ENCODE results near the gene PGAM5. TPM values are rescaled to one million over a fixed set of nuclear protein-coding genes. Genes with fewer than 3 reads are reported as not detected.

The PGAM5 gene
- total RNA-seq, 1 donor from 2014 or later, result 29.1 TPM

- Mint-ChIP-seq H3K4me3 (ENCODE audit: unreplicated experiment) (no peak overlapping the region), H3K27me3 (ENCODE audit: unreplicated experiment) (peaks cover 6% of the 10 kb centered on the region), H3K27ac (ENCODE audit: unreplicated experiment) (peak overlapping the region; percentile 39), H3K9me3 (ENCODE audit: unreplicated experiment) (peaks cover 5% of the 10 kb centered on the region), H3K36me3 (ENCODE audit: unreplicated experiment) (peaks cover 40% of the 10 kb centered on the region), H3K4me1 (ENCODE audit: low read depth, unreplicated experiment) (peaks cover 13% of the 10 kb centered on the region)
- DNase-seq, result no peak
- no peak for TF ChIP-seq CTCF (IDR thresholded peaks at IDR 0.05; ENCODE audit: partially characterized antibody, unreplicated experiment)
Measured at GRCh38 chr12:132729541-132730320, 19.1 kb downstream of the PGAM5 start.

GRCh38 chr12:132730353-132730752 is 19.7 kb downstream of the PGAM5 start:
- Mint-ChIP-seq H3K4me1 (ENCODE audit: low read depth, unreplicated experiment) (peaks cover 9% of the 10 kb centered on the region), H3K27me3 (ENCODE audit: unreplicated experiment) (peaks cover 6% of the 10 kb centered on the region), H3K27ac (ENCODE audit: unreplicated experiment) (peak overlapping the region; percentile 39), H3K4me3 (ENCODE audit: unreplicated experiment) (no peak overlapping the region), H3K9me3 (ENCODE audit: unreplicated experiment) (peaks cover 5% of the 10 kb centered on the region), H3K36me3 (ENCODE audit: unreplicated experiment) (peaks cover 36% of the 10 kb centered on the region)
- no peak for TF ChIP-seq CTCF (IDR thresholded peaks at IDR 0.05; ENCODE audit: partially characterized antibody, unreplicated experiment)
- no peak for DNase-seq

GRCh38 chr12:132731574-132731973 is 20.9 kb downstream of the PGAM5 start:
- Mint-ChIP-seq H3K9me3 (ENCODE audit: unreplicated experiment) (peaks cover 5% of the 10 kb centered on the region), H3K27me3 (ENCODE audit: unreplicated experiment) (peaks cover 7% of the 10 kb centered on the region), H3K27ac (ENCODE audit: unreplicated experiment) (no peak overlapping the region), H3K4me1 (ENCODE audit: low read depth, unreplicated experiment) (peaks cover 4% of the 10 kb centered on the region), H3K36me3 (ENCODE audit: unreplicated experiment) (peaks cover 34% of the 10 kb centered on the region), H3K4me3 (ENCODE audit: unreplicated experiment) (peak overlapping the region; percentile 23)
- TF ChIP-seq CTCF (IDR thresholded peaks at IDR 0.05; ENCODE audit: partially characterized antibody, unreplicated experiment), result no peak
- no peak for DNase-seq

- no peak overlapping the region for H3K4me3 Mint-ChIP-seq (ENCODE audit: unreplicated experiment)
- no peak for DNase-seq
- peaks cover 30% of the 10 kb centered on the region for H3K36me3 Mint-ChIP-seq (ENCODE audit: unreplicated experiment)
- peaks cover 4% of the 10 kb centered on the region for H3K4me1 Mint-ChIP-seq (ENCODE audit: low read depth, unreplicated experiment)
- peaks cover 5% of the 10 kb centered on the region for H3K9me3 Mint-ChIP-seq (ENCODE audit: unreplicated experiment)
- no peak for TF ChIP-seq CTCF (IDR thresholded peaks at IDR 0.05; ENCODE audit: partially characterized antibody, unreplicated experiment)
- no peak overlapping the region for H3K27ac Mint-ChIP-seq (ENCODE audit: unreplicated experiment)
- H3K27me3 Mint-ChIP-seq (ENCODE audit: unreplicated experiment), result peaks cover 7% of the 10 kb centered on the region
Measured at GRCh38 chr12:132734206-132734605, 23.6 kb downstream of the PGAM5 start.

GRCh38 chr12:132735496-132735895 is 24.9 kb downstream of the PGAM5 start:
- H3K9me3 Mint-ChIP-seq (ENCODE audit: unreplicated experiment), result peaks cover 5% of the 10 kb centered on the region
- H3K27me3 Mint-ChIP-seq (ENCODE audit: unreplicated experiment), result peaks cover 5% of the 10 kb centered on the region
- no peak for DNase-seq
- no peak overlapping the region for H3K27ac Mint-ChIP-seq (ENCODE audit: unreplicated experiment)
- no peak for TF ChIP-seq CTCF (IDR thresholded peaks at IDR 0.05; ENCODE audit: partially characterized antibody, unreplicated experiment)
- H3K36me3 Mint-ChIP-seq (ENCODE audit: unreplicated experiment), result peaks cover 22% of the 10 kb centered on the region
- H3K4me3 Mint-ChIP-seq (ENCODE audit: unreplicated experiment), result no peak overlapping the region
- no peaks in the 10 kb centered on the region for H3K4me1 Mint-ChIP-seq (ENCODE audit: low read depth, unreplicated experiment)

Measured in glutamatergic neuron (in vitro differentiated cells).